HepG2 (cell line): Measurements from ENCODE around the gene KLHDC2. TPM values are rescaled to one million over a fixed set of nuclear protein-coding genes. Genes with fewer than 3 reads are reported as not detected.

Experiments
- CEBPG ChIP-seq: IDR thresholded peaks from 2 replicates; pipeline ENCODE4 v1.6.1; 2016
- CHD4 ChIP-seq: fragments of 200-600 bp; sonication (generic); IDR thresholded peaks from 2 replicates; pipeline ENCODE4 v1.7.0; 2017; ENCODE audit warnings: mild to moderate bottlenecking, low read length, borderline replicate concordance
- CREB1 ChIP-seq, 2 experiments: fragments of 450-650 bp in 1 of 2; IDR thresholded peaks; 2 replicates each; pipeline ENCODE4 v1.6.1; 2016 to 2017; ENCODE audit warnings: control low read depth in 1 of 2, mild to moderate bottlenecking in 1 of 2, missing compliant biosample characterization in 1 of 2, missing genetic modification characterization in 1 of 2
- HMG20A ChIP-seq: IDR thresholded peaks from 2 replicates; pipeline ENCODE4 v1.6.1; 2016; ENCODE audit warnings: borderline replicate concordance
- MXI1 ChIP-seq: IDR thresholded peaks from 3 replicates; pipeline ENCODE4 v1.6.1; 2012; ENCODE audit warnings: low read depth, low read length, inconsistent platforms, borderline replicate concordance
- POLR2AphosphoS2 ChIP-seq: IDR thresholded peaks from 2 replicates; pipeline ENCODE4 v1.6.1; 2011; ENCODE audit warnings: low read depth, low read length, improper control_type of control experiment
- RARA ChIP-seq: IDR thresholded peaks from 2 replicates; pipeline ENCODE4 v1.6.1; 2016; ENCODE audit warnings: missing genetic modification reagents, missing compliant biosample characterization
- RBAK ChIP-seq: sonication (generic); formaldehyde crosslinking; IDR thresholded peaks from 2 replicates; pipeline ENCODE4 v1.5.1; 2020; ENCODE audit warnings: mild to moderate bottlenecking, missing genetic modification reagents
- RNF2 ChIP-seq: fragments of 450-650 bp; conservative IDR thresholded peaks from 2 replicates; pipeline ENCODE4 v1.6.1; 2016; ENCODE audit warnings: low read depth
- ZC3H13 ChIP-seq: sonication (generic); formaldehyde crosslinking; IDR thresholded peaks from 2 replicates; pipeline ENCODE4 v1.8.1; 2023; ENCODE audit warnings: mild to moderate bottlenecking, missing genetic modification reagents, moderate library complexity
- ZFP36L1 ChIP-seq: sonication (generic); formaldehyde crosslinking; IDR thresholded peaks from 2 replicates; pipeline ENCODE4 v1.8.0; 2022; ENCODE audit warnings: mild to moderate bottlenecking, missing genetic modification reagents, moderate library complexity
- ZFP82 ChIP-seq: sonication (generic); formaldehyde crosslinking; IDR thresholded peaks from 2 replicates; pipeline ENCODE4 v1.5.1; 2020; ENCODE audit warnings: mild to moderate bottlenecking, missing genetic modification reagents, borderline replicate concordance
- ZNF367 ChIP-seq: sonication (generic); formaldehyde crosslinking; IDR thresholded peaks from 2 replicates; pipeline ENCODE4 v1.4.0; 2020; ENCODE audit warnings: missing genetic modification reagents, borderline replicate concordance
- ZNF720 ChIP-seq: sonication (generic); formaldehyde crosslinking; IDR thresholded peaks from 2 replicates; pipeline ENCODE4 v1.4.0; 2020; ENCODE audit warnings: missing genetic modification reagents
- ZNF772 ChIP-seq: sonication (generic); formaldehyde crosslinking; IDR thresholded peaks from 2 replicates; pipeline ENCODE4 v1.5.0; 2020; ENCODE audit warnings: mild to moderate bottlenecking, missing genetic modification reagents
- ZNF777 ChIP-seq: sonication (generic); formaldehyde crosslinking; IDR thresholded peaks from 2 replicates; pipeline ENCODE4 v1.4.0; 2020; ENCODE audit warnings: missing genetic modification reagents
- polyA plus RNA-seq, 8 experiments: library from polyadenylated mRNA; depleted of rRNA in 3 of 8; stranded (reverse) in 7 of 8; unstranded in 1 of 8; fragments of >200 nt; fragmentation: Illumina TruSeq in 4 of 8; extraction: Trizol in 4 of 8; gene quantifications; 2 replicates each; pipeline versions ENCODE4 v1.2.1 to v1.2.3, GENCODE V29; 2011 to 2016; ENCODE audit warnings: low read depth in 4 of 8, missing spikeins in 1 of 8, mixed read lengths in 1 of 8; ENCODE audit not compliant: insufficient read depth in 1 of 8
- total RNA-seq, 5 experiments: library from RNA; depleted of rRNA; stranded (reverse); fragments of >200 nt; fragmentation: Illumina TruSeq; extraction: Trizol; gene quantifications; 2 replicates each; pipeline ENCODE4 v1.2.3, GENCODE V29; 2016; ENCODE audit warnings: low read depth in 1 of 5
- TF ChIP-seq, protein P1 (sequence below): sonication (generic); formaldehyde crosslinking; conservative IDR thresholded peaks from 2 replicates; pipeline ENCODE4 v1.8.0; 2022; ENCODE audit warnings: mild to moderate bottlenecking, moderate library complexity, missing genetic modification reagents
- TF ChIP-seq, protein P2 (sequence below): sonication (generic); formaldehyde crosslinking; IDR thresholded peaks from 2 replicates; pipeline ENCODE4 v1.4.0; 2020; ENCODE audit warnings: missing genetic modification reagents, borderline replicate concordance
- TF ChIP-seq, protein P3 (sequence below): sonication (generic); formaldehyde crosslinking; conservative IDR thresholded peaks from 2 replicates; pipeline ENCODE4 v1.4.0; 2020; ENCODE audit warnings: missing genetic modification reagents
- TF ChIP-seq, protein P4 (sequence below), 2 experiments: fragments of 450-650 bp in 1 of 2; sonication (generic) in 1 of 2; formaldehyde crosslinking; IDR thresholded peaks; 2 replicates each; pipeline versions ENCODE4 v1.5.0 to v1.8.0; 2020 to 2022; ENCODE audit warnings: mild to moderate bottlenecking in 1 of 2, missing genetic modification reagents in 1 of 2
- TF ChIP-seq, protein P5 (sequence below): sonication (generic); formaldehyde crosslinking; IDR thresholded peaks from 2 replicates; pipeline ENCODE4 v1.4.0; 2020; ENCODE audit warnings: mild to moderate bottlenecking, low read depth, missing genetic modification reagents

Gene KLHDC2
- total and polyA plus RNA-seq, 2 of the 13 experiments (the other 11 are each of a cell fraction or from before 2014, with no cell fraction given) = 95.5 to 170 TPM

- TF ChIP-seq, protein P1, sequence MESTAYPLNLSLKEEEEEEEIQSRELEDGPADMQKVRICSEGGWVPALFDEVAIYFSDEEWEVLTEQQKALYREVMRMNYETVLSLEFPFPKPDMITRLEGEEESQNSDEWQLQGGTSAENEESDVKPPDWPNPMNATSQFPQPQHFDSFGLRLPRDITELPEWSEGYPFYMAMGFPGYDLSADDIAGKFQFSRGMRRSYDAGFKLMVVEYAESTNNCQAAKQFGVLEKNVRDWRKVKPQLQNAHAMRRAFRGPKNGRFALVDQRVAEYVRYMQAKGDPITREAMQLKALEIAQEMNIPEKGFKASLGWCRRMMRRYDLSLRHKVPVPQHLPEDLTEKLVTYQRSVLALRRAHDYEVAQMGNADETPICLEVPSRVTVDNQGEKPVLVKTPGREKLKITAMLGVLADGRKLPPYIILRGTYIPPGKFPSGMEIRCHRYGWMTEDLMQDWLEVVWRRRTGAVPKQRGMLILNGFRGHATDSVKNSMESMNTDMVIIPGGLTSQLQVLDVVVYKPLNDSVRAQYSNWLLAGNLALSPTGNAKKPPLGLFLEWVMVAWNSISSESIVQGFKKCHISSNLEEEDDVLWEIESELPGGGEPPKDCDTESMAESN (CRISPR knock-in tag) = no peak; the same call in 1 of the 2 replicates
- TF ChIP-seq CEBPG (CRISPR knock-in tag) (no peak), RNF2 (no peak), ZNF772 (no peak), POLR2AphosphoS2 (no peak), CHD4 (no peak), ZFP82 (CRISPR knock-in tag) (peak; percentile 10; the same call in 1 of the 2 replicates), MXI1 (no peak; the same call in 2 of the 3 replicates), ZNF720 (CRISPR knock-in tag) (no peak), ZC3H13 (CRISPR knock-in tag) (peak; percentile 65; the same call in 1 of the 2 replicates), HMG20A (CRISPR knock-in tag) (no peak), RBAK (no peak), RARA (peak; percentile 37; the same call in 1 of the 2 replicates), ZFP36L1 (CRISPR knock-in tag) (no peak), ZNF777 (CRISPR knock-in tag) (peak; percentile 54; the same call in 1 of the 2 replicates), ZNF367 (CRISPR knock-in tag) (no peak), CREB1 (IDR thresholded peaks at IDR 0.05) (0 out of 2 replicates have a peak, but pooled peaks have one; percentile 58), CREB1 (CRISPR knock-in tag; IDR thresholded peaks at IDR 0.05) (no peak)
- TF ChIP-seq, protein P2, sequence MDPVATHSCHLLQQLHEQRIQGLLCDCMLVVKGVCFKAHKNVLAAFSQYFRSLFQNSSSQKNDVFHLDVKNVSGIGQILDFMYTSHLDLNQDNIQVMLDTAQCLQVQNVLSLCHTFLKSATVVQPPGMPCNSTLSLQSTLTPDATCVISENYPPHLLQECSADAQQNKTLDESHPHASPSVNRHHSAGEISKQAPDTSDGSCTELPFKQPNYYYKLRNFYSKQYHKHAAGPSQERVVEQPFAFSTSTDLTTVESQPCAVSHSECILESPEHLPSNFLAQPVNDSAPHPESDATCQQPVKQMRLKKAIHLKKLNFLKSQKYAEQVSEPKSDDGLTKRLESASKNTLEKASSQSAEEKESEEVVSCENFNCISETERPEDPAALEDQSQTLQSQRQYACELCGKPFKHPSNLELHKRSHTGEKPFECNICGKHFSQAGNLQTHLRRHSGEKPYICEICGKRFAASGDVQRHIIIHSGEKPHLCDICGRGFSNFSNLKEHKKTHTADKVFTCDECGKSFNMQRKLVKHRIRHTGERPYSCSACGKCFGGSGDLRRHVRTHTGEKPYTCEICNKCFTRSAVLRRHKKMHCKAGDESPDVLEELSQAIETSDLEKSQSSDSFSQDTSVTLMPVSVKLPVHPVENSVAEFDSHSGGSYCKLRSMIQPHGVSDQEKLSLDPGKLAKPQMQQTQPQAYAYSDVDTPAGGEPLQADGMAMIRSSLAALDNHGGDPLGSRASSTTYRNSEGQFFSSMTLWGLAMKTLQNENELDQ (CRISPR knock-in tag) = no peak
- TF ChIP-seq, protein P3, sequence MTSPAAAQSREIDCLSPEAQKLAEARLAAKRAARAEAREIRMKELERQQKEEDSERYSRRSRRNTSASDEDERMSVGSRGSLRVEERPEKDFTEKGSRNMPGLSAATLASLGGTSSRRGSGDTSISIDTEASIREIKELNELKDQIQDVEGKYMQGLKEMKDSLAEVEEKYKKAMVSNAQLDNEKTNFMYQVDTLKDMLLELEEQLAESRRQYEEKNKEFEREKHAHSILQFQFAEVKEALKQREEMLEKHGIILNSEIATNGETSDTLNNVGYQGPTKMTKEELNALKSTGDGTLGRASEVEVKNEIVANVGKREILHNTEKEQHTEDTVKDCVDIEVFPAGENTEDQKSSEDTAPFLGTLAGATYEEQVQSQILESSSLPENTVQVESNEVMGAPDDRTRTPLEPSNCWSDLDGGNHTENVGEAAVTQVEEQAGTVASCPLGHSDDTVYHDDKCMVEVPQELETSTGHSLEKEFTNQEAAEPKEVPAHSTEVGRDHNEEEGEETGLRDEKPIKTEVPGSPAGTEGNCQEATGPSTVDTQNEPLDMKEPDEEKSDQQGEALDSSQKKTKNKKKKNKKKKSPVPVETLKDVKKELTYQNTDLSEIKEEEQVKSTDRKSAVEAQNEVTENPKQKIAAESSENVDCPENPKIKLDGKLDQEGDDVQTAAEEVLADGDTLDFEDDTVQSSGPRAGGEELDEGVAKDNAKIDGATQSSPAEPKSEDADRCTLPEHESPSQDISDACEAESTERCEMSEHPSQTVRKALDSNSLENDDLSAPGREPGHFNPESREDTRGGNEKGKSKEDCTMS (CRISPR knock-in tag) = no peak
- TF ChIP-seq, protein P4, sequence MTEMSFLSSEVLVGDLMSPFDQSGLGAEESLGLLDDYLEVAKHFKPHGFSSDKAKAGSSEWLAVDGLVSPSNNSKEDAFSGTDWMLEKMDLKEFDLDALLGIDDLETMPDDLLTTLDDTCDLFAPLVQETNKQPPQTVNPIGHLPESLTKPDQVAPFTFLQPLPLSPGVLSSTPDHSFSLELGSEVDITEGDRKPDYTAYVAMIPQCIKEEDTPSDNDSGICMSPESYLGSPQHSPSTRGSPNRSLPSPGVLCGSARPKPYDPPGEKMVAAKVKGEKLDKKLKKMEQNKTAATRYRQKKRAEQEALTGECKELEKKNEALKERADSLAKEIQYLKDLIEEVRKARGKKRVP (CRISPR knock-in tag; IDR thresholded peaks at IDR 0.05) = 0 out of 4 replicates have a peak, but pooled peaks of 1 of the 2 experiments have one; percentile 26
- TF ChIP-seq, protein P5, sequence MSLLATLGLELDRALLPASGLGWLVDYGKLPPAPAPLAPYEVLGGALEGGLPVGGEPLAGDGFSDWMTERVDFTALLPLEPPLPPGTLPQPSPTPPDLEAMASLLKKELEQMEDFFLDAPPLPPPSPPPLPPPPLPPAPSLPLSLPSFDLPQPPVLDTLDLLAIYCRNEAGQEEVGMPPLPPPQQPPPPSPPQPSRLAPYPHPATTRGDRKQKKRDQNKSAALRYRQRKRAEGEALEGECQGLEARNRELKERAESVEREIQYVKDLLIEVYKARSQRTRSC = 0 out of 2 replicates have a peak, but pooled peaks have one; percentile 49
Observed at GRCh38 chr14:49768301-49769121, 558 bp downstream of the KLHDC2 start (continued).
